ENCODE results near the gene UNKL.

UNKL gene

DNA sequence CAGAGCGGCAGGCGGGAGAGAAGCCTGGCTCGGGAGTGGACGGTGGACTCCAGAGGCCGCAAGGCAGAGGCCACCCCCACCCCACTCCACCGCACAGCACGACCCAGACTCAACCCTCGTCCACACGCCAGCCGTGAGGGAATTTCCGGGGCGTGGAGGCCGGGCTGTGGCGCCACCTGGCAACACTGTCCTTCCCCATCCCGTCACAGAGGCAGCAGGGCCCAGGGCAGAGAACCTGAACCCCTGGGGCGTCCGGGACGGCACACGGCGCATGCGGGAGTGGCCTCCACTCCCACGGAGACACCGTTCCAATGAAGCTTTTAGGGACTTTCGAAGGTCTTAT, 39.2 kb downstream of the UNKL start:
- no peak for FAIRE-seq
- TF ChIP-seq, protein P1, sequence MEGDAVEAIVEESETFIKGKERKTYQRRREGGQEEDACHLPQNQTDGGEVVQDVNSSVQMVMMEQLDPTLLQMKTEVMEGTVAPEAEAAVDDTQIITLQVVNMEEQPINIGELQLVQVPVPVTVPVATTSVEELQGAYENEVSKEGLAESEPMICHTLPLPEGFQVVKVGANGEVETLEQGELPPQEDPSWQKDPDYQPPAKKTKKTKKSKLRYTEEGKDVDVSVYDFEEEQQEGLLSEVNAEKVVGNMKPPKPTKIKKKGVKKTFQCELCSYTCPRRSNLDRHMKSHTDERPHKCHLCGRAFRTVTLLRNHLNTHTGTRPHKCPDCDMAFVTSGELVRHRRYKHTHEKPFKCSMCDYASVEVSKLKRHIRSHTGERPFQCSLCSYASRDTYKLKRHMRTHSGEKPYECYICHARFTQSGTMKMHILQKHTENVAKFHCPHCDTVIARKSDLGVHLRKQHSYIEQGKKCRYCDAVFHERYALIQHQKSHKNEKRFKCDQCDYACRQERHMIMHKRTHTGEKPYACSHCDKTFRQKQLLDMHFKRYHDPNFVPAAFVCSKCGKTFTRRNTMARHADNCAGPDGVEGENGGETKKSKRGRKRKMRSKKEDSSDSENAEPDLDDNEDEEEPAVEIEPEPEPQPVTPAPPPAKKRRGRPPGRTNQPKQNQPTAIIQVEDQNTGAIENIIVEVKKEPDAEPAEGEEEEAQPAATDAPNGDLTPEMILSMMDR (IDR thresholded peaks at IDR 0.05; ENCODE audit: insufficient read depth, missing control alignments), result no peak
- no peak for DNase-seq (ENCODE audit: insufficient read length, low spot score)

DNA sequence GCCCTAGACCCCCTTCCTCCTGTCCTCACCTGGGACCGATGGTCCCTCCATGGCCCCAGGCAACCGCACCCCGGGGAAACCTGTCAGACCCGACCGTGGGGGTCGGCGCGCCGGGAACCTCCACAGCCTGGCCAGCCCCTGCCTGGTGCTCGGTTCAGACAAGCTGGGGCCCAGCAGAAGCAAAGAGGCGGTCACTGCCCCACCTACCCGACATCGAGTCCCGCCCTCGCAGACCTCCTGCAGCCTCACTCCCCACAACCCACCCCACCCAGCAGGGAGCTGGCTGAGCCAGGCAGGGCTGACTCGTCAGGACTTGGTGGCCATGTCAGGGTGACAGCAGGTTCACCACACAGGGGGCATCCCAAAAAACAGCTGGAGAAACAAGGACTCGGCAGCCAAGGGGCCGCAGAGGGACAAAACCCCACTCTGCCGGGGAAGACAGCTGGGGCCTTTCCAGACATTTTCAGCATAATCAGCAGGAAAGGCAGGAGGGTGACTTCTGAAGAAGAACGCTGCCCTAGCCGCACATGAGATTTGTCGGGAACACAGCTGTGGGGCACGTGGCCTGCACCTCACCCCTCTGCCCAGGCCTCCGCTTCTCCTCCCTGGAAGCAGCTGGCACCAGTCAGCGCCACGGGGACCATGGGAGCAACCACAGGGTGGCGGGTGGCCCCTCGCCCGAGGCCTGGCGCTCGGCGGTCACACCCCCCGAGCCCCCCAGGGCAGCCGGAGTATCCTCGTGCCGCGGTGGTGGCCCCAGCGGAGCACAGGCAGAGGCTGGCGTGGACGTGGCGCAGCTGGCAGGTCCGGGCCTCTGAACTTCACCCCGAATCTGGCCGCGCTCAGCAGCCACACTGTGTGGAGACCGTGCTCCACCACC, 39.8 kb downstream of the UNKL start:
- FAIRE-seq (no peak), DNase-seq (ENCODE audit: insufficient read length, low spot score) (no peak)
- TF ChIP-seq, protein P1 (IDR thresholded peaks at IDR 0.05; ENCODE audit: insufficient read depth, missing control alignments), result no peak

DNA sequence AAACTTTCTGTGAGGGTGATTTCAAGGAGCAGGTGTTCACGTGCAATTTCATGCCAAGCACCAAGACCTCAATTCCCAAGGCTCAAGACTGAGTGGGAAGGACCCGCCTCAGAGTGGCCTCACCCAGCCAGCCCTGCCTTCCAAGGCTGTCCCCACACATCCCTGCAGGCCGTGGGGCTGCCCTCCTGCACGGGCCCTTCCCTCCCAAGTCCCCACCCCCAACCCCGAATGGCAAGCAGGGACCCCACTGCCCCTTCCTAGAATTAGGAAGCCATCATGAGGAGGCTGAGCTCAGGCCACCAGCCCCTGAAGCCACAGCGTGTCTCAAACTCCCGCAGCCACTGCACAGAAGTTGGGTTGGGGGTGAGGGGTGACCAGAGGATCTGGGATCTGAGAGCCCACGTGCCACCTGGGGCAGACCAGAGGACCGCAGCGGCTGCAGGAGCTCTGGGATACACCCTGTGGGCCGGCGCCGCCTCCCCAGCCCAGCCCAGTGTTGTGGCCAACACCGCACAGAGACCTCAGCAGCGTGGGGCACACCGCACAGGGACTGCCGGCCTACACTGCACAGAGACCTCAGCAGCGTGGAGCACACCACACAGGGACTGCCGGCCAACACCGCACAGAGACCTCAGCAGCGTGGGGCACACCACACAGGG, 42.1 kb downstream of the UNKL start:
- no peak for DNase-seq (ENCODE audit: insufficient read length, low spot score)
- FAIRE-seq, result no peak
- TF ChIP-seq, protein P1 (IDR thresholded peaks at IDR 0.05; ENCODE audit: insufficient read depth, missing control alignments), result no peak

DNA sequence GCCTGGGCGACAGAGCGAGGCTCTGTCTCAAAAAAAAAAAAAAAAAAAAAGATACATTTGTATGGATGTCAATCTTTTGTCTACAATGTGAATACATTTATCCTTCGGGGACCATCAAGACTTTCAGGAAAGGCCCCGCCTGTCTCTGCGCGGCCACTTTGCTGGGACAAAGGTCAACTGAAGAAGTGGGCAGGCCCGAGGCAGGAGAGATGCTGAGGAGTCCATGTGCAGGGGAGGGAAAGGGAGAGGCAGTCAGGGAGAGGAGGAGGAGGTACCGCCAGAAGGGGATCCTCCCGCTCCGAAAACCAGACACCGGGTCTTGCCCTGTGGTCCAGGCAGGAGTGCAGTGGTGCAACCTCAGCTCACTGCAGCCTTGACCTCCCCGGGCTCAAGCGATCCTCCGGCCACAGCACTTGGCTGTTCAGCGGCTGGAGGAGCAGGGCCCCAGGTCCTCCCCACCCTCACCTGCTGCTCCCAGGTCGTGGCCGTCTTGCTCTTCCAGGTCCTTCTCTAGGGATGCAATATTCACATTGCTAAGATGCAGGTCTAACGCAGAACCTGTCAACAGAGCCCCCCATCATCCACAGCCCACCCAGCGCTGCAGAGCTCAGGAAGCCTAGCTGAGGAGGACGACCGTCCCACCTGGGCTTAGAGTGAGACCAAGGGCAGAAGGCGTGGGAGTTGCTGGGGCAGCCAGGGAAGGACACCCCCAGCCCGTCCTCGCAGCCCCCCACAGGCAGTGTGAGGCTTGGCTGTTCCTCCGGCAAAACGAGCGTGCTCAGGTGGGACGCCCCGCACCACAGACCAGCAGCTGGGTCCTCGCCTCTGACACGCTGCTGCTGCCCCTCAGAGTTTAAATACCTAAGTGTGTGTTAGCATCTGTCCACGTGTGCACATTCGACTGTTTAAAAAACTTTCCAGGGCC, 43.2 kb downstream of the UNKL start:
- TF ChIP-seq, protein P1 (IDR thresholded peaks at IDR 0.05; ENCODE audit: insufficient read depth, missing control alignments), result no peak
- no peak for FAIRE-seq
- no peak for DNase-seq (ENCODE audit: insufficient read length, low spot score)

DNA sequence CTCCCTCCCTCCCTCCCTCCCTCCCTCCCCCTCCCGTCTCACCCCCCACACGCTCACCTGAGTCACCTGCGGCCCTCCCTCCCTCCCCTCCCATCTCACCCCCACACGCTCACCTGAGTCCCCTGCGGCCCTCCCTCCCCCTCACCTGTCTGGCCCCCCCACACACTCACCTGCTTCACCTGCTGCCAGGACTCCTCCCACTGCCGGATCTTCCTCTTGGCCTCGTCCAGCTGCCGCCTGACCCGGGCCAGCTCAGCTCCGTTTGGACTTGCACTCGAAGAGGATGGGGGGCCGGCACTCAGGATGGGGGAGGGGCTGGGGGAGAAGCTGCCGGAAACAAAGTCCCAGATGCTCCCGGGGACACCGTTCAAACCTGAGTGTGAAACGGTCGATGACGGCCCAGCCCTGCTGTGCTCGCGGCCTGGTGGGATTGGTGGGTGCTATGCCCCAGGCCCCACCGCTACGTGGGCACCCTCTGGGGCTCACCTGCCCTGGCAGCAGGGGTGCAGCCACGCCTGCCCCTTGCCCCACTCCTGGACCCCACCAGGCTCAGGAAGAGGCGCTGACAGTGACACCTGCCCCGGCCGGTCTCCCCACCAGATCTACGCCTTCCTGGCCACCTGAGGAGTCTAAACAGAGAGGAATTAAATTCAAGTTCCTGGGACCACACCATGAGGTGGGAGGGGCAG, 46.9 kb downstream of the UNKL start:
- FAIRE-seq (no peak), DNase-seq (ENCODE audit: insufficient read length, low spot score) (no peak)
- TF ChIP-seq, protein P1 (IDR thresholded peaks at IDR 0.05; ENCODE audit: insufficient read depth, missing control alignments), result no peak

DNA sequence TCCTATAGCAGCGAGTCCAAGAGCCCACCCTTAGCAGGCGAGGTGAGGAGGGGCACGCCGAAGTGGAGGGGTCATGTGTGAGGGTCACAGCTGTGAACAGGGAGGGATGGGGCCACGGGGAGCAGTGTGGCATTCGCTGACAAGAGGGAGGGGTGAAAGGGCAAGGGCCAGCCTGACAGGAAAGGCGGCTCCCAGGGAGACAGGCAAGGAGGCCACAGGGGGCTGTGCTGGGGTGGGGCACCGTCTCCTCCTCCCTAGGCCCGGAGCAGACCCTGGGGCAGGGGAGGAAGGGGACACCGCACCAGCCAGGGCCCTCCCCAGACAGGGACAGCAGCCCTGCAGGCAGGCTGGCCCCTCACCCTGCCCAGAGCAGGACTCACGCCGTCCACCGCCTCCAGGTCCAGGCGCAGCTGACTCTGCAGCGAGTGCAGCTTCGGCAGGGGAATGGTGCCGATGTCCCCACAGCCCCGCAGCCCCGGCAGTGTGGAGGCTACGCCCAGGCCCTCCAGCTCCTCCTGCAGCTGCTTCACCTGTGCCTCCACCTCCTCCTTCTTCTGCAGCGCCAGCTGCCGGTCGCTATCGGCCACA, 47.7 kb downstream of the UNKL start:
- DNase-seq (ENCODE audit: insufficient read length, low spot score) (no peak), FAIRE-seq (no peak)
- TF ChIP-seq, protein P1 (IDR thresholded peaks at IDR 0.05; ENCODE audit: insufficient read depth, missing control alignments), result no peak
